Gastroesophageal sphincter (tissue), 3 donors: ENCODE measurements around the gene SKP1.

ENCODE experiments used
- POLR2AphosphoS5 ChIP-seq: sonication (generic); formaldehyde crosslinking; IDR thresholded peaks from one replicate; pipeline ENCODE4 v1.6.1; 2017; ENCODE audit warnings: antibody characterized with exemption
- TF ChIP-seq, protein P1 (sequence below), 4 experiments: fragments of 200-600 bp in 2 of 4; fragments of 450-650 bp in 2 of 4; sonication (generic) in 1 of 4; IDR thresholded peaks; one replicate each; pipeline ENCODE4 v1.5.1; 2017 to 2019; ENCODE audit warnings: antibody characterized with exemption in 4 of 4, mild to moderate bottlenecking in 2 of 4, moderate library complexity in 2 of 4

DNA sequence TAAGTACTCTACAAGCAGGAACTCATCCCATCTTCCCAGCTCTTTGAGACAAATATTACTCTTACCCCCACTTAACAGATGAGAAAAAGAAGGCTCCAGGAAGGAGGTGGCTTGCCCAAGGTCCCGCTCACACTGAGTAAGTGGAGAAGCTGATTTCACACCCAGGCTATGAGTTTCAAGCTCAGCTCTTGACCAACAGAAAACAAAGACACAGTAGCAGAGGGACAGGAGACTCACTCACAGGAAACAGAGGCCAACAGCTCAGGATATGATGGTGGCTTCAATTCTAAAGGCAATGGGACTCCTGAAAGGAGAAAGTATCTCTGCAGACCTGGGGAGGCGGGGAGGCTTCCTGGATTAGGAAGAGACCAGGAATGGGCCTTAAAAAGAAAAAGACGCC is 69.0 kb downstream of the SKP1 start:
- no peak for TF ChIP-seq POLR2AphosphoS5
- TF ChIP-seq, protein P1, sequence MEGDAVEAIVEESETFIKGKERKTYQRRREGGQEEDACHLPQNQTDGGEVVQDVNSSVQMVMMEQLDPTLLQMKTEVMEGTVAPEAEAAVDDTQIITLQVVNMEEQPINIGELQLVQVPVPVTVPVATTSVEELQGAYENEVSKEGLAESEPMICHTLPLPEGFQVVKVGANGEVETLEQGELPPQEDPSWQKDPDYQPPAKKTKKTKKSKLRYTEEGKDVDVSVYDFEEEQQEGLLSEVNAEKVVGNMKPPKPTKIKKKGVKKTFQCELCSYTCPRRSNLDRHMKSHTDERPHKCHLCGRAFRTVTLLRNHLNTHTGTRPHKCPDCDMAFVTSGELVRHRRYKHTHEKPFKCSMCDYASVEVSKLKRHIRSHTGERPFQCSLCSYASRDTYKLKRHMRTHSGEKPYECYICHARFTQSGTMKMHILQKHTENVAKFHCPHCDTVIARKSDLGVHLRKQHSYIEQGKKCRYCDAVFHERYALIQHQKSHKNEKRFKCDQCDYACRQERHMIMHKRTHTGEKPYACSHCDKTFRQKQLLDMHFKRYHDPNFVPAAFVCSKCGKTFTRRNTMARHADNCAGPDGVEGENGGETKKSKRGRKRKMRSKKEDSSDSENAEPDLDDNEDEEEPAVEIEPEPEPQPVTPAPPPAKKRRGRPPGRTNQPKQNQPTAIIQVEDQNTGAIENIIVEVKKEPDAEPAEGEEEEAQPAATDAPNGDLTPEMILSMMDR (IDR thresholded peaks at IDR 0.05), result no peak
